OCI-LY7 (cell line): Measurements from ENCODE around the gene LRRC75A. TPM values are rescaled to one million over a fixed set of nuclear protein-coding genes. Genes with fewer than 3 reads are reported as not detected.

Source experiments
- BruUV-seq: library from RNA; stranded (reverse); fragments of 400-500 nt; replicated peaks from 2 replicates; lab custom pipeline; 2021; lab: Mats Ljungman, UMichigan
- CTCF ChIA-PET: fragments of 300-600 bp; sonication (Branson Sonifier 250); formaldehyde crosslinking; loops from one replicate; lab custom pipeline; 2022; ENCODE audit warnings: antibody characterized with exemption; ENCODE audit not compliant: unreplicated experiment; lab: Charles Lee
- POLR2A ChIA-PET: fragments of 300-600 bp; sonication (Branson Sonifier 250); formaldehyde crosslinking; loops from one replicate; lab custom pipeline; 2022; ENCODE audit warnings: antibody characterized with exemption; lab: Charles Lee
- DNase-seq: peaks from one replicate; pipeline ENCODE4 v3.0.0-alpha.2; 2015; ENCODE audit warnings: low spot score
- H2AFZ ChIP-seq: fragments of 200-600 bp; sonication (generic), shearing (Covaris generic); 2 replicates; pipeline ENCODE4 v1.6.1; 2014; ENCODE audit warnings: mild to moderate bottlenecking, antibody characterized with exemption, low read length, moderate library complexity
- H3K27ac ChIP-seq: fragments of 200-600 bp; sonication (generic); 2 replicates; pipeline ENCODE4 v1.5.1; 2014; ENCODE audit warnings: mixed run types, low read depth, mild to moderate bottlenecking, moderate library complexity, low read length, inconsistent platforms; ENCODE audit not compliant: poor library complexity, severe bottlenecking
- H3K36me3 ChIP-seq: fragments of 200-600 bp; sonication (generic); 2 replicates; pipeline ENCODE4 v1.6.1; 2014; ENCODE audit warnings: mild to moderate bottlenecking, antibody characterized with exemption, low read length, moderate library complexity, mixed read lengths; ENCODE audit not compliant: insufficient read depth
- H3K4me1 ChIP-seq: fragments of 200-600 bp; sonication (generic); 2 replicates; pipeline ENCODE4 v1.5.1; 2014; ENCODE audit warnings: mild to moderate bottlenecking, low read length; ENCODE audit not compliant: insufficient read depth, poor library complexity, severe bottlenecking
- H3K4me2 ChIP-seq: fragments of 200-600 bp; sonication (generic); 2 replicates; pipeline ENCODE4 v1.6.1; 2014; ENCODE audit warnings: mild to moderate bottlenecking, low read length
- H3K4me3 ChIP-seq: fragments of 200-600 bp; sonication (generic); 2 replicates; pipeline ENCODE4 v1.5.1; 2014; ENCODE audit warnings: mild to moderate bottlenecking, low read depth, low read length; ENCODE audit not compliant: poor library complexity, severe bottlenecking
- H3K79me2 ChIP-seq: fragments of 200-600 bp; sonication (generic); 2 replicates; pipeline ENCODE4 v1.6.1; 2016; ENCODE audit warnings: low read depth, mild to moderate bottlenecking, low read length, moderate library complexity, mixed read lengths; ENCODE audit not compliant: insufficient read depth
- H3K9me2 ChIP-seq: fragments of 200-600 bp; sonication (generic); 2 replicates; pipeline ENCODE4 v1.6.1; 2016; ENCODE audit warnings: mild to moderate bottlenecking, low read length, mixed read lengths; ENCODE audit not compliant: insufficient read depth
- H3K9me3 ChIP-seq: fragments of 200-600 bp; sonication (generic); 2 replicates; pipeline ENCODE4 v1.6.1; 2014; ENCODE audit warnings: mild to moderate bottlenecking, mixed run types, low read length, mixed read lengths
- H4K20me1 ChIP-seq: fragments of 200-600 bp; sonication (generic); 2 replicates; pipeline ENCODE4 v1.6.1; 2014; ENCODE audit warnings: mild to moderate bottlenecking, antibody characterized with exemption, low read length, moderate library complexity, mixed read lengths; ENCODE audit not compliant: insufficient read depth
- CTCF ChIP-seq: fragments of 200-600 bp; sonication (generic); conservative IDR thresholded peaks from 2 replicates; pipeline ENCODE4 v1.5.1; 2014; ENCODE audit warnings: mild to moderate bottlenecking, antibody characterized with exemption, low read length, moderate library complexity, mixed read lengths
- EZH2phosphoT487 ChIP-seq: fragments of 200-600 bp; sonication (generic); IDR thresholded peaks from 2 replicates; pipeline ENCODE4 v1.6.1; 2018; ENCODE audit warnings: low read depth, borderline replicate concordance, mild to moderate bottlenecking, mixed run types, antibody characterized with exemption, low read length, moderate library complexity, mixed read lengths
- intact Hi-C: fragments of 100-400 bp; cut with micrococcal nuclease; formaldehyde crosslinking; loops from one replicate; pipeline ENCODE4 v1.10.0; 2022; ENCODE audit not compliant: unreplicated experiment
- total RNA-seq, 2 experiments: library from RNA; depleted of rRNA in 1 of 2; stranded (reverse); fragments of >200 nt in 1 of 2; shearing (Covaris generic) in 1 of 2; gene quantifications; 2 replicates each; pipeline ENCODE4 v1.2.3, GENCODE V29; 2014 to 2022

LRRC75A gene
- total RNA-seq, 2 experiments from 2014 or later = not detected

- Histone ChIP-seq H3K79me2 (no peaks in the 10 kb centered on the region), H3K9me2 (no peaks in the 10 kb centered on the region), H3K36me3 (no peaks in the 10 kb centered on the region), H4K20me1 (no peaks in the 10 kb centered on the region; the same call in 1 of the 2 replicates), H3K9me3 (no peaks in the 10 kb centered on the region), H3K27ac (no peak overlapping the region), H3K4me3 (no peak overlapping the region), H3K4me2 (no peak overlapping the region), H3K4me1 (no peaks in the 10 kb centered on the region), H2AFZ (no peak overlapping the region)
- BruUV-seq = no TSS peak
- intact Hi-C loops = no loop called here
- CTCF ChIA-PET = no interaction called here
- TF ChIP-seq CTCF = no peak
- no peak for TF ChIP-seq EZH2phosphoT487
- POLR2A ChIA-PET = no interaction called here
- DNase-seq = no peak
These were observed 19.5 kb downstream of the LRRC75A start for GRCh38 chr17:16472539-16472938.

GRCh38 chr17:16471295-16471694 is 20.7 kb downstream of the LRRC75A start:
- DNase-seq = no peak
- intact Hi-C loops = no loop called here

More at GRCh38 chr17:16471295-16471694, 20.7 kb downstream of the LRRC75A start:
- CTCF ChIA-PET = no interaction called here
- H3K9me3 ChIP-seq = no peaks in the 10 kb centered on the region
- no peaks in the 10 kb centered on the region; the same call in 1 of the 2 replicates for H4K20me1 ChIP-seq
- POLR2A ChIA-PET = interaction anchor here (0.7 kb wide), 1 partner anchor 30 kb away, joined by 3 read pairs; no protein-coding TSS in a partner anchor
- TF ChIP-seq CTCF = no peak
- TF ChIP-seq EZH2phosphoT487 = no peak
- no peak overlapping the region for H3K27ac ChIP-seq
- H3K4me3 ChIP-seq = no peak overlapping the region
- H3K9me2 ChIP-seq = no peaks in the 10 kb centered on the region
- no peaks in the 10 kb centered on the region for H3K79me2 ChIP-seq
- no TSS peak for BruUV-seq
- H2AFZ ChIP-seq = no peak overlapping the region
- no peaks in the 10 kb centered on the region for H3K4me1 ChIP-seq
- no peak overlapping the region for H3K4me2 ChIP-seq
- no peaks in the 10 kb centered on the region for H3K36me3 ChIP-seq
